Stimulated activated CD4-positive, alpha-beta T cell treated with anti-CD3 and anti-CD28 coated beads, TNF-alpha, amount 100 ng/mL, for 24 hours (primary cell): ENCODE measurements around the gene SORBS1.

ENCODE experiments used
- DNase-seq, 3 experiments: peaks; one replicate each; pipeline ENCODE4 v3.0.0-alpha.2; 2020; ENCODE audit warnings: low read depth in 3 of 3

The SORBS1 gene

DNA sequence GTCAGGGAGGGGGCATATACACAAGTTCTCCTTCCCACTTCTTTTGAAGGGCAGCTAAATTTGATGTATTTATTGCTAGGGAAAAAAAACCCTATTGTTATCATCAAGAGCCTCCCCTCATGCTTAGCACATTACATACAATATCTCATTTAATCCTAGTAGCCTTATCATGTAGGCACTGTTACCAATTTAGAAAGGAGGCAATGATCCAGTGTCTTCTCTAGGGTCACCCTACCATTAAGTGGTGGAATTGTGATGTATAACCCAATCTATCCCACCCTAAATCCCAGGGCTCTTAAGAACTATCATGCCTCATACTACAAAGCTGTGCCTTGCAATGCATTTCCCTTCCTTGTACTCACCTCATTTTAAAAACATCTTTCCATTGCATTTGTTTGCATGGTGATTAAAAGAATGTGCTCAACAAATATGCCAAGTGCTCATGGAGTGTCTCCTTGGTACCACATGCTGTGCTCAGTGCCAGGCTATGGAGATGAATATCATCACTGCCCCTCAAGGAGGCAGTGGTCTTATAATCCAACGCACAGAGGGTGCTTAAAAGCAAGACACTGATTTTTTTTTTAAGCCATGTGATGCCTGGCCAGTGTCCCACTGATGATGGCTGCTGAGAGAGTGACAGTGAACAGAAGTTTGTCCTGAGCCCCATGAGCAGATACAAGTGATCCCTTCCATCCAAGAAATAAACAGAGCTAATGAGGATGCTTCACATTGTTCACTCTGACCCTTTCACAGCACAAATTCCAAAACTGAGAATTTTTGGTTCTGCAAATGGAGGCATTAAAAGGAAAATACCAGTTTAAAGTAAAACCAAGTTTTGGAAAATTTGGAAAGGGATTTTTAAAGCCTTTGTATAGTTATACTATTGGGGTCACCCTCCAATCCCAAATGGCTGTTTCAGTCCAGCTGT, 98.2 kb downstream of the SORBS1 start:
- no peak for DNase-seq

DNA sequence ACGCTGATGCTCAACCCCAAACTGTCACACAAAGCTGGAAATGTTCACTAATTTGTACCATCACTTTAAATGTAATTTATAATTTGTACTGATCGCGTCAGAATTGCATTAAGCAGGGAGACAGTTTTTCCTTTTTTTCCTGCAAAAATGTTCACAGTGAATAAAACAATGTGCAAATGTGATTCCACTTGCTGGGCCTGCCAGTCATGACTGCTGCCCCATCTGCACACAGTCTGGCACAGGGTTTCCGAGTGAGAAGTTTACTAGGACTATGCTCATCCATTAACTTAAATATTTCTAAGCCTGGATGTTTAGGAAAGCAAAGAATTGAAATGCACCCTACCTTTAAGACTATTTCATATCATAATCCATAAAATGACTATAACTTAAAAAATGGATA, 99.6 kb downstream of the SORBS1 start:
- no peak for DNase-seq

DNA sequence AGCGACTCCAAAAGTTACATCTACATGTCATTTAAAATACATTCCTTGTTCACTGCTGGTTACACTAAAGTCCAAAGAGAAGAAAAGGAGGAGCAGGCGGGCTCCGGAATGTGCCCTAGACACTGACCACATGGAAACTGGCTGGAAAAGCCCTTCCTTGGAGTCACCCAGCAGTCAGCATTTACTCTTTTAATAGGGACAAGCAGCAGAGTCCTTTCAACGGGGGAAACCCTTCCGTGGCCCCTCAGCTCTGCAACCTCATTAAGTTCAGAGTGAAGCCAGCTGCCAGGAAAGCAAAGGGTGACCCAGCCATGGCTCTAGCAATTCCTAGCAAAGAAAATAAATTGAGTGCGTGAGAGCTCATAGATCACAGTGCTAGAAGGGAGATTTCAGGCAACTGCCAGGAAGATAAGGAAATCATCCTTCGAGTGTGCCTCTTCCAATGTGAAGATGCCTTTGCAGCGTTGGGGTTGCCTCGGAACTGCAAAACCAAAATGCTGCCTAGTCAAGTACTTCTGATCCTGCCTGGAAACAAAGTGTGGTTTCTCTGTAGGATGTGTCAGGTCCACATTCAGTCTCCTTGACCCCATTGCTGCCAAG, 101.6 kb downstream of the SORBS1 start:
- no peak for DNase-seq

DNA sequence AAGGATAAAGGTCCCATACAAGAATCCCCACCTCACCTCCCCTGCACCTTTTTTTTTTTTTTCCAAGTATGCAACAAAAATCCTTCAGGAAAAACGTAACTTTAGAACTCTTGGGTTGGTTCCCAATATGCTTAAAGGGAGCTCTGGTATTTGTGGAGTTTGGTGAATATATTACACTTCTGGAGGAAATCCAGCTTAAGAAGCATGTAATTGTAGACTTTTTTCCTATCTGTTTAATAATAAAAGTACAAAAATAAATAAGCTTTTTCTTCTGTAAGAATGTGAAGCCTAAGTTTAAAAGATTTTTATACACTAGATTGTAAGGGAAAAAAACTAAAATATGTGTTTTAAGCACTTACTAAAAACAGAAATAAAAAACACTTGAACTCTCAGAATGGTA, 102.3 kb downstream of the SORBS1 start:
- no peak for DNase-seq

DNA sequence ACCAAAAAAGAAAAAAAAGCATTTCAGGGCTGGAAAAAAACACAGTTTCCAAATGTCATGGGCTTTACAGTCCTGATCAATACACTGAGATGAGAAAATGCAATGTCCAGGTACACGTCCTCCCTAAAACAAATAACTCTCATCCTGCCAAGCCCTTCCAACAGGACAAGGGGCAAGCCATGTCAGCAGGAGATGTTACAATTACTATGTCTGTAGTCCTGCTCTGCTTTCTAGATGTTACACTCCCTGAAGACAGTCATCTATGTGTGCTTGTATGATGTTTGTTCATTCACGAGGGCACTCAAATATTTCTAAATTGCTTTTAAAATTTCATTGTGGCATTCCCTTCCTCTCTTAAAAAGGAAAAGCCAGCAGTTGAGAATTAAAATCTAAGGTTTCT, 103.2 kb downstream of the SORBS1 start:
- no peak for DNase-seq

DNA sequence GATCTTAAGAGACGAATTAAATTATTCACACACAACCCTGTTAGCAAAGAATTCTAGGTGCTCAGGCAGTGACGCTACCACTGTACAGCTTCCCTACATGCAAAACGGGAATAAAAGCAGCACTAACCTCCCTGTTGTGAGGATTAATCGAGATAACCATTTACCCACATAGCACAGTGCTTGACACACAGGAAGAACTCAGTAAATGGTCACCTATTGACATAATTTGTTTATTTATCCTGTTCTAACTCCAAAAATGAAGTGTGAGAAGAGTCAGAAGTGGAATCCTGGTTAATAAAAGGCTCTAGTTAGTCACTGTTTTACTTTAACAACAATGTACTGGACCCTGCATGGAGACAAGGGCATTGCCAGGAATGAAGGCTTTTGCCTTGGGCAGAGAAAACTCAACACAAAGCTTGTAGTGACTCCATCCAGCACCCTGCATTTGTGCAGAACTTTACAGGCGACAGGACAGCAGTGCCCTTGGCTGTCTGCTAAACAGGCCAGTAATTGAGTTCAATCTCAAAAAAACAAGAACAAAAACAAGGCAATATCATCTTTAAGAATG, 103.8 kb downstream of the SORBS1 start:
- DNase-seq: no peak

DNA sequence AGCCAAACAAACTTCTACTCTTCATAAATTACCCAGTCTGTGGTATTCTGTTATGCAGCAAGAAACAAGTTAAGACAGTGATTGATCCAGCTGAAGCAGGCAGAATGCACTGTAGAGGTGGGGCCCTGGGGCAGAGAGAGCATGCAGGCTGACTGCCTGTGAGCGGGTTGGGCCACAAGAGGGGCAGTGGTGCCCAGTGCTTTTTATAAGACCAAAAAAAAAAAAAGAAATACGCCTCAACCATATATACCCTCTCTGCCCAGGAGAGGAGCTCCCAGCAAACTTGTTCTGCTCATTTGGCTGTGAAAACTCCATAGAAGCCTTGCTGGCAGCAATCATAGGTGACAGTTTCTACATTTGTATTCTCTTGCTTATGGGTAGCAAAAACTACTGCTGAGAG, 104.7 kb downstream of the SORBS1 start:
- DNase-seq: no peak

DNA sequence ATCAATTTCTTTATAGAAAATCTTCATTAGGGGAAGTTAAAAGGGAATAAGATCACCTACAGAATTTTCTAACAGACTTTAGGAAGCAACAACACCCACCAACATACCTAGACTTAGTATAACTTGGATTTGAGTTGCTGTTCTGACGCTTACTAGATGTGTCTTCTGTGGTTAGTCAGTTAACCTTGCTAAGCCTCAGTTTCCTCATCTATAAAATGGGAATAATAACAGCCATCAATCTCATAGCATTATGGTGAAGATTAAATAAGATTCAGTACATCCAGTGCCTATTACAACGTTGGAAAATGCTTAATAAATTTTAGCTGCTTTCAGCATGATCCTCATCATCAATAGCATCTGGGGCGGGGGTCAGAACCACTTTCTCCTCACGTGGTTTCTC, 106.2 kb downstream of the SORBS1 start:
- no peak for DNase-seq

DNA sequence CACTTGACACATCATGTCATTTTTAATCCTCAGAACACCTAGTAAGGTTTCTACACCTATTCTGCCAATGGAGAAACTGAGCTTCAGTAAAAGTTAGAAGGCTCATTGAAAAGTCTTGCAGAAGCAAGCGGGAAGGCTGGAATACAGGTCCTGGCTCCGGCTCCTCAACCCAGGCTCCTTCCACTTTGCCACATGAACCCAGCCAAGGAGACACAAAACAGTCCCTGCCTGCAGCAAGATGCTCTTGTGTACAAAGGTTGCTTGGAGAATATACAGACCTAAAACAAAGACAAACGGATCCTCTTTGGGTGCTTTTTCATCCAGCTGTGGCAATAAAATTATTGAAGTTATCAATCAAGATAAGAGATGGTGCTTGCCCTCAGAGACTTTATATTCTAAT, 106.8 kb downstream of the SORBS1 start:
- DNase-seq: no peak

DNA sequence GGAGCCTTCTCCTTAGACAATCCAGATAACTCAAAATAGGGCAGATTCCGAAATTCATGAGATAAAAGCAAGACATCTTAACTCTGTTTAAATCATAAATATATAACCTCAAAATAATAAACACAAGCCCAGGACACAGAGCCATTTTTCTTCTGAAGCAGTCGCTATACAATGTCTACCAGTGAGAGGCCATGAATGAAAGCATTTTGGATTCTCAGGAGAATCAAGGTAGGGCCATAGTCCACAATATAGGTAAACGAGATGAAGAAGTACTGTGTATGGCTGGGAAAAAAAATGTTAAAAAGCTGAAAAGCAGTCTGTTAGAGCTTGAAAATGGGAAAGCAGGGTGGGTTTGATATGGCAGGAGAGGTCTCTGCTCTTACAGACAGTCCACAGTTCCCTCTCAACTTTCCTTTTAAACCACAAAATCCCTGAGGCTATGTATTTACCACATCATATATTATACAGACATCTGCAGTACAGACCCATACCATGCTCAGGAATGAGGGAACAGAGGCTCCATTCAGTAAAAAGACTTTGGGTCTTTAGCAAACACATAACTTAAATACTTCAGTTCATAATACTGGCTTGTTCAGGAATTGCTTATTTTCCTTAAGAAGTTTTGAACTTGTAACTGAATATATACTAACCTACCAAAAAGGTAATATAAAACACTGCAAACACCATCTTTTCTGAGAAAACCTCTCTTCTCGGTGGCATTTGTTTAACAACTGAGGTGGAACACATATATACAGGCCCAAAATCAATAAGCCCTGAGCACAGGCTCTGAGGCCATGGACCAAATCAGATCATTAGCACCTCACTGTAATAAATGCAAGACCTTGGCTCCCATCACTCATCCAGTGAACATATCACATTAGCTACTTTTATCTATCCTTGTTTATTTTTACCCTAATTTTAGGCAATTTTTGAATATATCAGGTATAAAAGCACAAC, 109.3 kb downstream of the SORBS1 start:
- no peak for DNase-seq

DNA sequence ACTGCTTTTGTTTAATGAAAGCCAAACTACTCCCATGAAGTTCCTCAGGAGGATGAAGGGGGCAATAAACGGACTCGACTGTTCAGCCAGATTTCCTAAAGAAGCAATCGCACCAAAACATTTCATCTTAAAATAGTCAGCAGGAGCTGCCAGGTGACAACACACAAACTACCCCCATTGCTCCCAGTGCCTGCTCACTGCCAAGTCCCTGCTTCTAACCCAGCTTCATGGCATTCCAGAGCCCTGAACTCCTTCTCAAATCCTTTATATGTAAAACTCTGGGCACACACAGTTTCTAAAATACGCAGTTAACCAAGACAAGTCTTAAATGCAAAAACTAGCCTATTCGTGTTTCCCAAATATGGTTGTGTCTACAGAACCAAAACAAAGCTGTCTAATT, 110.0 kb downstream of the SORBS1 start:
- no peak for DNase-seq

DNA sequence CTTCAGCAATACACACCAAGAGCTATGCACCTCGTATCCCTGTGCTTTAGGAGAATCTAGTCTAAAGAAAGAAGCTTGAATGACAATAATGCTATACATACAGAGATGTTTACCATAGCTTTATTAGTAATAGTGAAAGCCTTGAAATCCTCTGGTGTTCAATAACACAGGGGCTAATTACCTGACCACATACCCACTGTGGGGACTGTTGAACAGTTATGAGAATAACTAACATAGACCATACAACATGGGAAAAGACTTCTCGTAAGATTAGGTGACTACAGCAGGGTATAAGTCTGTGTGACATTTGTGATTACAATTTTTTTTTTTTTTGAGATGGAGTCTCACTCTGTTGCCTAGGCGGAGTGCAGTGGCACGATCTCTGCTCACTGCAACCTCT, 111.0 kb downstream of the SORBS1 start:
- DNase-seq: no peak

DNA sequence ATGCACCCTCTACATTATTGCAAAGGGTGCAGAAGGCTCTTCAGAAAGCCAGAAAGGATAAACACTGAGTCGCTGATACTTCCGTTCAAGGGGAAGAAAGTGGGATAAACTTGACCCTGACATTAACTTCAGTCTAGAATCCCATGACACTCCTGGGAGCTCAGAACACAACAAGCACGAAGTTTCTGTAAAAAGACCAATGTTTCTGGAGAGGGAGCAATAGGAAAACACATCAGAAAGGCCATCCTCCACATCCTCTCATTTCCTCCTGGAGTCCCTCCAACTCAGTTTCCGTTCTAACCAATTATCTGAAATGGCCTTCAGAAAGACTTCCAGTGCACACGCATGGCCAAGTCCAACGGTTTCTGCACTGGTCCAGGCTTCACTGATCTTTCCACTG, 113.5 kb downstream of the SORBS1 start:
- no peak for DNase-seq

DNA sequence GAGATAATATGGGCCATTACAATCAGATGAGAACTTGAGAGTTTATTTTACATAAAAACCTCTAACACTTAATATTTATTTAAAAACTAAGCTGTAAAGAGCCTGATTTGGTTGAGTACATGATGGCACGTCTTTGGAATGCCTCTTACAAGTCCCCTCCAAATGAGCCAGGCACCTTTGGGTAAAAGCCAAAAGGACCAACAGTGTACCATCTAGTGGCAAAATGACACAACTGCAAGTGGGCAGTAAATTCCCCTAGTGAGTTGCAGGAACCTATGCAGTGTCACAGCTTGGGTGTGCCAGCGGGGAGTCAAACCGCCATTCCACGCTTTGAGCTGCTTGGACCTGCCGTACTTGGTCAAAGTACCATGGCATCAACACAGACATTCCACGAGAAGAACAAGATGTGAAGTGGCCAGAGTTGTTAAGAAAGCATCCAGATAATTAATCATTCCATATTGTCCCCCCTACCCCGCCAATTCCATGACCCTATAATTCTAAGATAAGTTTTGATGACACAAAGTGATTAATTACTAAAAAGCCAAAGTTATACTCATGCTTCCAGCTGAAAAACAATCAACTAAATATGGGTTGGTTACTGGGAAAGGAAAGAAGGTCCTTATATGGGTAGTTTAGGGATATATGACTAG, 115.2 kb downstream of the SORBS1 start:
- peak in 1 of 3 experiments; percentile 4 for DNase-seq

DNA sequence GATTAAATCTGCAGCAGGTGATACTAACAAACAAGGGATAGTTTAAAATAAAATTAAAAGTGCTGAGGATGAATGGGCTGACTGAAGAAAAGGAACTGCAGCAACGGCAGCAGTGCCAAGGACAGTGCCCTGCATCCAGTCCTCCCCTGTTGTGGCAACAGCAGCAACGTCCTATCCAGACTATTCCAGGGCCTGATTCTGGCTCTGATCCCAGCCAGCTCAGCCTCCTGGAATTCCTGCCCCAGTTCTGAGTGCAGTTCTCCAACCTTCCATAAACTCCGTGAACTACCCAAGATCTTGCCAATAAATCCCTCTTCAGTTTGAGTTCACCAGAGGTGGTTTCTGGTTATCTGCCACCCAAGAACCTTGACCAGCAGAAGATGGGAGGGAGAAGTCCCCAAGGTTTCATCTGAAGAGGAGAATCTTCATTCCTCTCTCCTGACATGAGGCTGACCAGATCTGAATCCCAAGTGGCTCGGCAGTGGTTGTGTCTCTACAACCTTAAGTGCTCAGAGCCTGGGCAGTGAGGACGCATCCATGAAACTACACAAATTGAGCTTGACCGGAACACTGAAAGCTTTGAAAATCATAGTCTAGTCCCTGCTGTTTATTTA, 115.8 kb downstream of the SORBS1 start:
- no peak for DNase-seq

DNA sequence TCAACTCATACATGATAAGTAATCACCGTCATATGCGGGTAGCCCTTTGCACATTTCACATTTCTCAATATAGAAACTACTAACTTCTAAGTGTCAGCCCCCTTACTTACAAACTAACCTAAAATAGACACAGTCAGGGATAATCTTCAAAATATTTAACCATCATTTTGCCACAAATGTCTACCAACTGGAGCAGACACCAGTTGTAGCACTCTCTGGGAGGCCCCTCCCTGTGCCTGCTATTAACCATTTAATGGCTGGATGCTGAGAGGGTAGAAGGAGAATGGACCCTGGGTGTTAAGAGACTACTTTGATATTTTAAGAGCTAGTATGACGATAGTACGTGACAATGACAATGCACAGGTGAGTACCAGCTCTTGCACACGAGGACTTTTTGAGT, 116.4 kb downstream of the SORBS1 start:
- DNase-seq: no peak

DNA sequence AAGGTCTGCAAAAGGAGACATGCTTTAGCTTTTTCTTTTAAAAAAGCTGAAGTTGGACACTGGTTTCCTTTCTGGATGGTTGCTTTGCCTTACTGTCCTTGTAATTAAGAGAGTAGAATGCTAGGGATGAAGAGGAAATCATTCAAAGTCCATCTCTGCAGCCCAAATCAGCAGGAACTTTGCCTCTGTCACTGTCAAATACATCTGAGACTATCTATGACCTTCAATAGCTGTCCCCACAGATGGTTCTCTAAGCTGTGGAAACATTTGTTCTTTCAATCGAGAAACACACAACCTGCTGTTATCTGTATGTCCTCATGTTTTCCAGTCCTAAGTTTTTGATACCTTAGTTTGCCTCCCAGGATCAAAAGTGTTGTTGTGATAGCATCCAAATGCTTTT, 117.5 kb downstream of the SORBS1 start:
- DNase-seq: no peak

DNA sequence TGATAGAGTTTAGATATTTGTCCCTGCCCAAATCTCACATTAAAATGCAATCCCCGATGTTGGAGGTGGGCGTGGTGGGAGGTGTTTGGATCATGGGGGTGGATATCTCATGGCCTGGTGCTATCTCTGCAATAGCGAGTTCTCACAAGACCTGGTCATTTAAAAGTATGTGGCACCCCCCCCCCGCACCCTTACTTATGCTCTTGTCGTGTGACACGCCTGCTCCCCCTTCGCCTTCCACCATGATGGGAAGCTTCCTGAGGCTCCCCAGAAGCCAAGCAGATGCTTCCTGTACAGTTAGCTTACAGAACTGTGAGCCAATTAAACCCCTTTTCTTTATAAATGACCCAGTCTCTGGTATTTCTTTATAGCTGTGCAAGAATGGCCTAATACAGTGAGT, 118.8 kb downstream of the SORBS1 start:
- DNase-seq: no peak

DNA sequence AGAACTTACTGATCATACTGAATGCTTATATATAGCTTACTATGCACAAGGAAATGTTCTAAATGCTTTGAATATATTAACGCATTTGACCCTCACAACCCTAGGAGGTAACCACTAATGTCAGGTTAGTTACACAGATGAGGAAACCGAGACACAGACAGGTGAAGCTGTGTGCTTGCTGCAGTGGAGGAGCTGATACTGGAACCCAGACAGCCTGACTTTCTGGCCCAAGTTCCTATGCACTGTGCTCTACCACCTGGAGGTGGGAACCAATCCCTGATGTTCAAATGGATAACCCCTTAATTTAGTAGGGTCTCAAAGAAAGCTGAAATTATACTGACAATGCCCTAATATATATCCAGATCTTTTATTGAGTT, 119.6 kb downstream of the SORBS1 start:
- no peak for DNase-seq

DNA sequence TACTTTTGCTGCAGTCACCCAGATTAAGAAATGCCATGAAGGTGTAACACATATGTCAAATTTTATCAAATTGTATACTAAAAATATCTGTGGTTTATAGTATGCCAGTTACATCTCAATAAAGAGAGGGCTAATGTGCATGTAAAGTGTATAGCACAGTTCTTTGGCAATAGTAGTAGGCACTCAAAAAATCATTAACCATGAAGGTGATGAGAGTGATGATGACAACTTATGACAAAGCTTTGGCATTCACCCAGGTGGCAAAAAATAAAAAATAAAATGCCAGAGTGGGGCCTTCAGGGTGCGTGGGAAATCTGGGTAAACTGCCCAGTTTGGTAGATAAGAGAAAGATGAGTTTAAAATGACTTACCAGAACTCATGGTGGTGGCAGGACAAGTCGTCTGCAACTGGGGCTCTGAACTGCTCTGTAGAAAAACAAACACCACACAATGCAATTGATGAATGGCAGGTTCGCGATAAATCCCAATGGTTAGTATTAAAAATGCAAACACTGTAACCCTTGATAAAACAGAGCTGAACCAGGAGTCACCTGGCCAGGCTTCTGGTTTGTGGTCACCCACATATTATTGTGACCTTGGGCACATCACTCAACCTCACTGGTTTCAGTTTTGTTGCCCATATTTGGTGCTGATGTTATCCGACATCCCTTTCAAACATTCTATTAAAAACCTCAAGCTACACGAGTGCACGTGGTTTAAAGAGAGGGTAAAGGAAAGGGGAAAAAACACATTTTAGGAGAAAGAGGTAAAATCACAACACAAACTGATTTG, 120.2 kb downstream of the SORBS1 start:
- DNase-seq: no peak
